Gastroesophageal sphincter (tissue), 4 donors: ENCODE data around the gene PEPD. TPM values are rescaled to one million over a fixed set of nuclear protein-coding genes. Genes with fewer than 3 reads are reported as not detected.

Experiments
- ATAC-seq: fragments of 150-250 bp; one replicate; pipeline ENCODE4 v1.9.1; 2016; ENCODE audit warnings: mild to moderate bottlenecking, moderate library complexity
- H3K27ac ChIP-seq, 4 donors: fragments of 200-600 bp; sonication (generic) in 3 of 4; 1 replicate in 3 of 4; 2 replicates in 1 of 4; pipeline ENCODE4 v1.5.1; 2016 to 2019
- H3K27me3 ChIP-seq: fragments of 200-600 bp; sonication (generic); one replicate; pipeline ENCODE4 v1.5.1; 2019
- H3K36me3 ChIP-seq, 2 donors: fragments of 200-600 bp; sonication (generic); one replicate each; pipeline ENCODE4 v1.5.1; 2019; ENCODE audit warnings: control low read depth in 1 of 2
- H3K4me1 ChIP-seq, 3 donors: fragments of 200-600 bp; sonication (generic); 1 replicate in 2 of 3; 2 replicates in 1 of 3; pipeline ENCODE4 v1.5.1; 2016 to 2019; ENCODE audit warnings: control low read depth in 2 of 3
- H3K4me3 ChIP-seq, 2 donors: fragments of 200-600 bp; sonication (generic); one replicate each; pipeline ENCODE4 v1.5.1; 2019; ENCODE audit warnings: mild to moderate bottlenecking in 1 of 2, moderate library complexity in 1 of 2
- H3K9me3 ChIP-seq, 3 donors: fragments of 200-600 bp; sonication (generic); one replicate each; pipeline ENCODE4 v1.5.1; 2017 to 2019; ENCODE audit warnings: control low read depth in 2 of 3
- EP300 ChIP-seq: sonication (generic); formaldehyde crosslinking; IDR thresholded peaks from one replicate; pipeline ENCODE4 v1.6.1; 2017; ENCODE audit warnings: antibody characterized with exemption, mild to moderate bottlenecking
- POLR2A ChIP-seq, 2 donors: fragments of 450-650 bp; IDR thresholded peaks; one replicate each; pipeline ENCODE4 v1.6.1; 2017; ENCODE audit warnings: antibody characterized with exemption in 2 of 2, mild to moderate bottlenecking in 2 of 2, moderate library complexity in 1 of 2
- POLR2AphosphoS5 ChIP-seq: sonication (generic); formaldehyde crosslinking; IDR thresholded peaks from one replicate; pipeline ENCODE4 v1.6.1; 2017; ENCODE audit warnings: antibody characterized with exemption
- WGBS, 2 donors: methylation state at CpG; one replicate each; pipeline ENCODE4 v1.1.5; 2018; ENCODE audit warnings: low coverage in 1 of 2; 5-methylcytosine and 5-hydroxymethylcytosine counted together
- total RNA-seq, 4 donors: library from RNA; depleted of rRNA; stranded (reverse); fragments of >200 nt; gene quantifications; one replicate each; pipeline ENCODE4 v1.1.0, GENCODE V29; 2016
- TF ChIP-seq, protein P1 (sequence below), 4 experiments: fragments of 200-600 bp in 2 of 4; fragments of 450-650 bp in 2 of 4; sonication (generic) in 1 of 4; IDR thresholded peaks; one replicate each; pipeline ENCODE4 v1.5.1; 2017 to 2019; ENCODE audit warnings: antibody characterized with exemption in 4 of 4, mild to moderate bottlenecking in 2 of 4, moderate library complexity in 2 of 4

The PEPD gene
- total RNA-seq, 4 donors from 2014 or later = 61.3 to 77.7 (median 69.6) TPM

DNA sequence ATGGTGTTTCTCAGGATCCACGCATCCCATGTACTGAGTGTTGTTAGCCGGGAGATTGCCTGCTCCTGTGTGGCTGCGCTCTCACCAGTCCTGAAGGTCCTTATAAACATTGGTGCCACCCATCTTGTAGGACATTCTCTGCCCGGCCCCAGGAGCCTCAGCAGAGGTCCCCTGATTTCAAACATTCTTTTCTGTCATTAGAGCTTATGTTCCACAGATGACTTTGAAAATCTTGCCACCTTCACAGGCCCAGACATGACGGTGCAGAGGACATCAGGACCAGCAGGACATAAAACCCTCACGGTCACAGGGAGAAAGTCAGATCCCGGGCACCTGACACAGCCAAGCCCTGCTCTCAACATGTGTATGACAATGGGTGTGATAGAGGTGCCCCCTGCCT lies 33.2 kb upstream of the PEPD start:
- ATAC-seq = no peak
- WGBS, 2 donors = 72 to 90% methylated on average over 5 of the region's 7 CpGs

DNA sequence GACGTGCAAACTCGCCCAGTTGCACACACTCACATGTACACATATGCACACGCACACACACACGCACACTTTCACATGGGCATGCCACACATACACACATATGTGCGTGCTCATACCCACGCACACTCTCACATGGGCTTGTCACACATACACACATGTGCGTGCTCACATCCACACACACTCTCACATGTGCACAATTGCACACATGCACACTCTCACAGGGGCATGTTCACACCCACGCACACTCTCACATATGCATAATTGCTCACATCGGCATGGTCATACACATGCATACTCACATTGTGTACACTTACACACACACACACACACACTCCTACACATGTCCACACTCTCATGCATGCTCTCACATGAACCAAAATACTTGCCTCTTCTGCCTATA lies 32.8 kb upstream of the PEPD start:
- Histone ChIP-seq H3K4me1 (no peaks in the 10 kb centered on the region), H3K4me3 (no peak overlapping the region), H3K9me3 (no peaks in the 10 kb centered on the region), H3K36me3 (no peaks in the 10 kb centered on the region), H3K27ac (no peak overlapping the region), H3K27me3 (peaks cover 24% of the 10 kb centered on the region)
- ATAC-seq = no peak
- whole genome bisulfite sequencing, 2 donors = 87 to 88% methylated on average over 5 to 7 of the region's 9 CpGs
- no peak for TF ChIP-seq POLR2AphosphoS5
- TF ChIP-seq, protein P1, sequence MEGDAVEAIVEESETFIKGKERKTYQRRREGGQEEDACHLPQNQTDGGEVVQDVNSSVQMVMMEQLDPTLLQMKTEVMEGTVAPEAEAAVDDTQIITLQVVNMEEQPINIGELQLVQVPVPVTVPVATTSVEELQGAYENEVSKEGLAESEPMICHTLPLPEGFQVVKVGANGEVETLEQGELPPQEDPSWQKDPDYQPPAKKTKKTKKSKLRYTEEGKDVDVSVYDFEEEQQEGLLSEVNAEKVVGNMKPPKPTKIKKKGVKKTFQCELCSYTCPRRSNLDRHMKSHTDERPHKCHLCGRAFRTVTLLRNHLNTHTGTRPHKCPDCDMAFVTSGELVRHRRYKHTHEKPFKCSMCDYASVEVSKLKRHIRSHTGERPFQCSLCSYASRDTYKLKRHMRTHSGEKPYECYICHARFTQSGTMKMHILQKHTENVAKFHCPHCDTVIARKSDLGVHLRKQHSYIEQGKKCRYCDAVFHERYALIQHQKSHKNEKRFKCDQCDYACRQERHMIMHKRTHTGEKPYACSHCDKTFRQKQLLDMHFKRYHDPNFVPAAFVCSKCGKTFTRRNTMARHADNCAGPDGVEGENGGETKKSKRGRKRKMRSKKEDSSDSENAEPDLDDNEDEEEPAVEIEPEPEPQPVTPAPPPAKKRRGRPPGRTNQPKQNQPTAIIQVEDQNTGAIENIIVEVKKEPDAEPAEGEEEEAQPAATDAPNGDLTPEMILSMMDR (IDR thresholded peaks at IDR 0.05) = no peak
- TF ChIP-seq POLR2A (IDR thresholded peaks at IDR 0.05) = no peak
- TF ChIP-seq EP300 = no peak

More for the DNA sequence above, 33.2 kb upstream of the PEPD start:
- H3K9me3 ChIP-seq = no peaks in the 10 kb centered on the region
- H3K4me1 ChIP-seq = no peaks in the 10 kb centered on the region
- no peaks in the 10 kb centered on the region for H3K36me3 ChIP-seq
- H3K27ac ChIP-seq = no peak overlapping the region
- H3K27me3 ChIP-seq = peaks cover 27% of the 10 kb centered on the region
- no peak for TF ChIP-seq POLR2AphosphoS5
- TF ChIP-seq EP300 = no peak
- no peak for TF ChIP-seq POLR2A (IDR thresholded peaks at IDR 0.05)
- TF ChIP-seq, protein P1 (IDR thresholded peaks at IDR 0.05) = no peak
- no peak overlapping the region for H3K4me3 ChIP-seq

DNA sequence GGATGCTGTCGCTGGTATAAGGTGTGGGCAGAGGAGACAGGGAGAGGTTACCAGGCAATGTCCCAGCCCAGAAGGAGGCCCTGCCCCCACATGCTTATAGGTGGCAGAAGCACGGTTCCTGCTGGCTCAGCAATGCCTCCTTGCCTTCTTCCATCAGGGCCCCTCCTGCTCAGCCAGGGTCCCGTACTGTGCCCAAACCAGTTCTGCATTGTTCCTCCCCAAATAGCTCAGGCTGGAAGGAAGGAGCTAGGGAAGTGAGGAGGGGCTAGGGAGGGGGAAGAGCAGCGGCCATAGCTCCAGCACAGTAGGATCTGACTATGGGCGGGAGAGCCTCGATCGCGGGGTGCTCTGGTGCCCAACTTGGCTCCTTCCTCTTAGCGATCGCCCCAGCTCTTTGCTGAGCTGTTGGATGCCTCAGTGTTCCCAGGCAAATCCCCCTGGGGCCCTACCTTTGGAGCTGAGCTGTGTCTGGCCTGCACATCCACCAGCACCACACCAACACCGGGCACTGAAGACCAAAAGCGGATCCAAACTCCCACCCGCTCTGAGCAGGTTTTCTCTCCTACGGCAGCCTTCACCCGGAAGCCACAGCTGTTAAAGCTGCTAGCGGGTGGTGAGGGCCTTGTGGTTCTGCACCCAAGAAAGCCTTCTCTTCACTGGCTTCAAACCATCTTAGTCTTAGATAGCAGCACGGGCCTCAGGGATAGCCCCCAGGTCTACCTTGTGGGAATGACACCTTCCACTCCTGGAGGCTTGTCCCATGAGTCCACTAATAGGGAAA lies 32.1 kb upstream of the PEPD start:
- ATAC-seq = no peak
- H3K9me3 ChIP-seq = no peaks in the 10 kb centered on the region
- no peak overlapping the region for H3K27ac ChIP-seq
- no peaks in the 10 kb centered on the region for H3K4me1 ChIP-seq
- no peaks in the 10 kb centered on the region for H3K36me3 ChIP-seq
- no peak overlapping the region for H3K4me3 ChIP-seq
- peaks cover 17% of the 10 kb centered on the region for H3K27me3 ChIP-seq
- TF ChIP-seq POLR2AphosphoS5 (no peak), POLR2A (IDR thresholded peaks at IDR 0.05) (no peak)
- 75% methylated on average over 2 of the region's 17 CpGs; no CpG with 5 or more reads in 1 of the 2 donors for WGBS, 2 donors

DNA sequence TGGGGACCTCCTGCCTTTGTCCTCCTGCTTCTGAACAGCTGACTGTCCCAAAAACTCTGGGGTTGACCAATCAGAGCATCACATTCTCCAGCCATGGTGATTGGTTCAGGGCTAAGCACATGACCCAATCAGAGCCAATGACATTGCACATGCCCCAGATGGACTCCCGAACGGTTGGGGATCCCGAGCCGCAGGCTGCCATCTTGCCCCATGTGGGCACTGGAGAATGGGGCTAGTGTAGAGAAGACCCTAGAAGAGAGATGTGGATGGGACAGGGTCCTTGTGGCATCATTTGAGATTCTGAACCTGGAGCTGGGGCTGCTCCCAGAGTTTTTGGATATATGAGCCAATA lies 31.3 kb upstream of the PEPD start:
- Histone ChIP-seq H3K4me1 (no peaks in the 10 kb centered on the region), H3K27ac (no peak overlapping the region), H3K9me3 (no peaks in the 10 kb centered on the region), H3K4me3 (no peak overlapping the region), H3K36me3 (no peaks in the 10 kb centered on the region), H3K27me3 (peaks cover 11% of the 10 kb centered on the region)
- WGBS, 2 donors = no CpG with 5 or more reads among the region's 4 CpGs
- ATAC-seq = no peak
- TF ChIP-seq, protein P1 (IDR thresholded peaks at IDR 0.05) = no peak
- no peak for TF ChIP-seq EP300
- TF ChIP-seq POLR2A (IDR thresholded peaks at IDR 0.05) = no peak
- TF ChIP-seq POLR2AphosphoS5 = no peak

DNA sequence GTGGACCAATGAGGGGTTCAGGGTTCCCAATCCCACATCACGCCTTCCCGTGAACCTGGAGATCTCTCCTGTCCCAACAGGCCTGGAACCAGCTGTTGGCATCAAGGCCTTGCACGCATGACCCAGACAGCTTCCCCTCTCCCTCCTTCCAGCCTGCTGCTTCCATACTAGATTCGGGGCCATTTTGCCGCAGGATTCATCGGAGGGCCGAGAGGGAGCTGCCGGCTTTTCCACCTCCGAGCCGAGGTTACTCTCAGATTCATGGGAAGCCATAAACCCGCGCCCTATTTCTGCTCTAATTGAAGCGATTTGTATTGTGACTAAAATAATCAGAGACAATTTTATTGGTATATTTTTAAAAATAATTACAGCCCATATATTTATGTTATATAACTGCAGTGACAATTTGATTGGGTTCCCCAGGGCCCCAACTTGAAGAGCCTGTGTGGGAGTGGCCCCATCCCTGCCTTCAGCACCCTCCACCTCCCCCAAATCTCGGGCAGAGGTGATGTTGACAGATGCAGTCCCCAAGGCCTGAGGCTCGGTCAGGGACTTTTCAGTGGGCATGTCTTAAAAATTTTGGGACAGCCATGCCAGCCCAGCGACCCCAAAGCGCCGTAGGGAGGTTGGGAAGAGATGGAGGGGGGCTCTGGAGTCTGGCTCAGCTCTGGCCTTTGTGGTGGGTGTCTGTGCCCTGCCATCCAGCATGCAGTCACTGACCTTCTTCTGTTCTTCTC lies 30.8 kb upstream of the PEPD start:
- ATAC-seq = no peak
- no peak overlapping the region for H3K4me3 ChIP-seq
- WGBS, 2 donors = 85% methylated on average over 13 to 14 of the region's 18 CpGs

More for the DNA sequence above, 30.8 kb upstream of the PEPD start:
- TF ChIP-seq, protein P1 (IDR thresholded peaks at IDR 0.05) = no peak
- TF ChIP-seq EP300 = no peak
- no peak for TF ChIP-seq POLR2AphosphoS5
- no peak for TF ChIP-seq POLR2A (IDR thresholded peaks at IDR 0.05)
- Histone ChIP-seq H3K36me3 (no peaks in the 10 kb centered on the region), H3K9me3 (no peaks in the 10 kb centered on the region), H3K27ac (no peak overlapping the region), H3K27me3 (peaks cover 12% of the 10 kb centered on the region), H3K4me1 (no peaks in the 10 kb centered on the region)
